HEK293T (cell line): Measurements from ENCODE around the gene KANK3.

Experiments
- ARNT ChIP-seq: fragments of 450-650 bp; IDR thresholded peaks from 2 replicates; pipeline ENCODE4 v1.6.1; 2017; ENCODE audit warnings: mild to moderate bottlenecking
- BHLHE40 ChIP-seq: fragments of 450-650 bp; IDR thresholded peaks from 2 replicates; pipeline ENCODE4 v1.6.1; 2016; ENCODE audit warnings: mild to moderate bottlenecking, moderate library complexity, borderline replicate concordance
- CTBP1 ChIP-seq: fragments of 450-650 bp; IDR thresholded peaks from 2 replicates; pipeline ENCODE4 v1.6.1; 2016; ENCODE audit warnings: borderline replicate concordance
- ELF4 ChIP-seq: fragments of 450-650 bp; IDR thresholded peaks from 2 replicates; pipeline ENCODE4 v1.6.1; 2017; ENCODE audit warnings: antibody characterized with exemption
- FOXA1 ChIP-seq: fragments of 450-650 bp; IDR thresholded peaks from 2 replicates; pipeline ENCODE4 v1.6.1; 2016; ENCODE audit warnings: mild to moderate bottlenecking
- FOXK2 ChIP-seq: fragments of 450-650 bp; IDR thresholded peaks from 2 replicates; pipeline ENCODE4 v1.6.1; 2016; ENCODE audit warnings: mild to moderate bottlenecking
- FOXM1 ChIP-seq: fragments of 450-650 bp; IDR thresholded peaks from 2 replicates; pipeline ENCODE4 v1.6.1; 2017; ENCODE audit warnings: mild to moderate bottlenecking, borderline replicate concordance
- HDGF ChIP-seq: fragments of 450-650 bp; IDR thresholded peaks from 2 replicates; pipeline ENCODE4 v1.6.1; 2017; ENCODE audit warnings: antibody characterized with exemption, borderline replicate concordance
- L3MBTL2 ChIP-seq: fragments of 450-650 bp; conservative IDR thresholded peaks from 2 replicates; pipeline ENCODE4 v1.6.1; 2016; ENCODE audit warnings: mild to moderate bottlenecking
- NFRKB ChIP-seq: fragments of 450-650 bp; IDR thresholded peaks from 2 replicates; pipeline ENCODE4 v1.6.1; 2016; ENCODE audit warnings: mild to moderate bottlenecking, moderate library complexity
- SP1 ChIP-seq: fragments of 450-650 bp; IDR thresholded peaks from 2 replicates; pipeline ENCODE4 v1.6.1; 2017
- SUZ12 ChIP-seq: fragments of 450-650 bp; IDR thresholded peaks from 2 replicates; pipeline ENCODE4 v1.6.1; 2016; ENCODE audit warnings: mild to moderate bottlenecking
- TARDBP ChIP-seq: fragments of 450-650 bp; IDR thresholded peaks from 2 replicates; pipeline ENCODE4 v1.6.1; 2016
- ZNF384 ChIP-seq: fragments of 450-650 bp; IDR thresholded peaks from 2 replicates; pipeline ENCODE4 v1.6.1; 2016

DNA sequence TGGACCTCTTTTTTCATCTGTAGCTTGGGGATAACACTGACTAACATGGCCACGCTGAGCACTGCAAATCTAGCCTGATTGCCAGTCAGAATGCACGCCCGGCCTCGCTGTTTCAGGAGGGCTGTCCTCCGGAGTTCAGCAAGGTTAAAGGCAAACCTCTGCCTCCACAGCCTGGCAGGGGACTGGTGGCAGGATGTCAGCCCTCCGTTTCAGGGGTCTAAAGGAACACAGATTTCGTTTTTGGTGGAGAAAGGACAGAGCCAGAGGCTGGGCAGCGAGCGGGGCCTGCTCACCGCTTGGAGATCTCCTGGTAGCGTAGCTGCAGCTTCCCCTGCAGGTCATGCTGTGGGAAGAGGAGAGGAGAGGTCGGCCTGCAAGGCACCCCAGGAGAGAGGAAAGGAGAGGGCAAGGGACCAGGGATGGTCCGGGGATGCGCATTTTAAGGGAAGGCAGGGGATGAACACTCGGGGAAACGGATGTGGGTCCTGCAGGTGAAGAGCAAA is 22.4 kb downstream of the KANK3 start:
- no peak for TF ChIP-seq BHLHE40
- no peak for TF ChIP-seq FOXM1
- TF ChIP-seq TARDBP: no peak
- TF ChIP-seq SP1: no peak
- no peak for TF ChIP-seq ELF4
- TF ChIP-seq FOXA1: no peak
- TF ChIP-seq ARNT: no peak
- no peak for TF ChIP-seq HDGF
- TF ChIP-seq FOXK2: no peak
- no peak for TF ChIP-seq CTBP1
- TF ChIP-seq ZNF384: no peak
- no peak for TF ChIP-seq NFRKB
- no peak for TF ChIP-seq SUZ12
- TF ChIP-seq L3MBTL2: no peak
